ENCODE data around the gene YBX3. TPM values are rescaled to one million over a fixed set of nuclear protein-coding genes. Genes with fewer than 3 reads are reported as not detected.

Gene YBX3
- total and polyA plus RNA-seq, 8 donors = 158 to 585 (median 293) TPM

DNA sequence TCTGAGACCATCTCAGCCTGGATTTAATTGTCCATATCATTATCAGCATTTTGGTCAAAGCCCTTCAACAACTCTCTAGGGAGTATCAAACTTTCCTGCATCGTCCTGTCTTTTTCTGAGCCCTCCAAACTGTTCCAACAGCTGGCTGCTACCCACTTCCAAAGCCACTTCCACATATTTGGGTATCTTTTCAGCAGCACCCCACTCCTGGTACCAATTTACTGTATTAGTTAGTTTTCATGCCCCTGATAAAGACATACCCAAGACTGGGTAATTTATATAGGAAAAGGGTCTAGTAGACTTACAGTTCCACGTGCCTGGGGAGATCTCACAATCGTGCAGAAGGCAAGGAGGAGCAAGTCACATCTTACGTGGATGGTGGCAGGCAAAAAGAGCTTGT is 33.1 kb upstream of the YBX3 start:
- H3K4me3 ChIP-seq = no peak overlapping the region
- H3K4me1 ChIP-seq = no peaks in the 10 kb centered on the region
- DNase-seq = no peak
- no peaks in the 10 kb centered on the region for H3K36me3 ChIP-seq
- 79 to 88% (median 85%) methylated on average over 4 of the region's 4 CpGs for WGBS, 5 donors
- peaks cover 0 to 15% (median 5%) of the 10 kb centered on the region in 3 donors for H3K27me3 ChIP-seq
- no peak overlapping the region for H3K27ac ChIP-seq
- H3K9me3 ChIP-seq = peaks cover 7 to 20% (median 18%) of the 10 kb centered on the region in 4 donors
- intact Hi-C loops (cut with DNase I; ENCODE audit: low total_unique reads) = loop anchor here (10.0 kb wide), 1 partner anchor 141 kb away; the partner anchor contains the start of gene MAGOHB
- TF ChIP-seq, protein P1, sequence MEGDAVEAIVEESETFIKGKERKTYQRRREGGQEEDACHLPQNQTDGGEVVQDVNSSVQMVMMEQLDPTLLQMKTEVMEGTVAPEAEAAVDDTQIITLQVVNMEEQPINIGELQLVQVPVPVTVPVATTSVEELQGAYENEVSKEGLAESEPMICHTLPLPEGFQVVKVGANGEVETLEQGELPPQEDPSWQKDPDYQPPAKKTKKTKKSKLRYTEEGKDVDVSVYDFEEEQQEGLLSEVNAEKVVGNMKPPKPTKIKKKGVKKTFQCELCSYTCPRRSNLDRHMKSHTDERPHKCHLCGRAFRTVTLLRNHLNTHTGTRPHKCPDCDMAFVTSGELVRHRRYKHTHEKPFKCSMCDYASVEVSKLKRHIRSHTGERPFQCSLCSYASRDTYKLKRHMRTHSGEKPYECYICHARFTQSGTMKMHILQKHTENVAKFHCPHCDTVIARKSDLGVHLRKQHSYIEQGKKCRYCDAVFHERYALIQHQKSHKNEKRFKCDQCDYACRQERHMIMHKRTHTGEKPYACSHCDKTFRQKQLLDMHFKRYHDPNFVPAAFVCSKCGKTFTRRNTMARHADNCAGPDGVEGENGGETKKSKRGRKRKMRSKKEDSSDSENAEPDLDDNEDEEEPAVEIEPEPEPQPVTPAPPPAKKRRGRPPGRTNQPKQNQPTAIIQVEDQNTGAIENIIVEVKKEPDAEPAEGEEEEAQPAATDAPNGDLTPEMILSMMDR (IDR thresholded peaks at IDR 0.05) = no peak
- TF ChIP-seq POLR2AphosphoS5 (IDR thresholded peaks at IDR 0.05) = no peak
- no peak for TF ChIP-seq EP300 (IDR thresholded peaks at IDR 0.05)
- no peak for TF ChIP-seq POLR2A (IDR thresholded peaks at IDR 0.05)

DNA sequence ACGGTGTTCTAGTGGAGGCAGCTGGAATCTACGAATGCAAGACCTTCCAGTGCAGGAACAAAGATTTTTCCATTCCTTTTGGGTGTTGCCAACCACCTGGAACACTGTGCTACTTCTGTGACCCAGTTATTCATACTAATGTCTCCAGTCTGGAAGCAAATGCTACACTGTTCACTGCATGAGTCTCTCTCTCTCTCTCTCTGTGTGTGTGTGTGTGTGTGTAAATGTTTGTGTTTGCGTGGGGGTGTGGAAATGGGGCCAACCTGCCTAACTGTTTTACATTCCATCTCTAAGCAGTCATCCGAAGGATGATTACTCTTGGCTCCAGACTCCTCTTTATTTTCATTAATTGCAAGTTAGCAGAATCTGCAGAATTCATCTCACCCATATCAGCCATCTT is 29.9 kb upstream of the YBX3 start:
- peaks cover 0 to 17% (median 5%) of the 10 kb centered on the region in 3 donors for H3K27me3 ChIP-seq
- intact Hi-C loops (cut with DNase I; ENCODE audit: low total_unique reads) = loop anchor here (10.0 kb wide), 1 partner anchor 138 kb away; the partner anchor contains the start of gene MAGOHB
- TF ChIP-seq POLR2AphosphoS5 (IDR thresholded peaks at IDR 0.05) = no peak
- TF ChIP-seq EP300 (IDR thresholded peaks at IDR 0.05) = no peak
- no peak for TF ChIP-seq POLR2A (IDR thresholded peaks at IDR 0.05)
- TF ChIP-seq, protein P1 (IDR thresholded peaks at IDR 0.05) = no peak
- no peak overlapping the region for H3K4me3 ChIP-seq
- WGBS, 5 donors = 18 to 37% (median 35%) methylated on average over 4 of the region's 4 CpGs
- H3K9me3 ChIP-seq = peaks cover 7 to 20% (median 18%) of the 10 kb centered on the region in 4 donors
- peaks cover 0 to 10% (median 3%) of the 10 kb centered on the region in 4 donors for H3K4me1 ChIP-seq
- no peak for DNase-seq
- H3K36me3 ChIP-seq = no peaks in the 10 kb centered on the region
- no peak overlapping the region for H3K27ac ChIP-seq

DNA sequence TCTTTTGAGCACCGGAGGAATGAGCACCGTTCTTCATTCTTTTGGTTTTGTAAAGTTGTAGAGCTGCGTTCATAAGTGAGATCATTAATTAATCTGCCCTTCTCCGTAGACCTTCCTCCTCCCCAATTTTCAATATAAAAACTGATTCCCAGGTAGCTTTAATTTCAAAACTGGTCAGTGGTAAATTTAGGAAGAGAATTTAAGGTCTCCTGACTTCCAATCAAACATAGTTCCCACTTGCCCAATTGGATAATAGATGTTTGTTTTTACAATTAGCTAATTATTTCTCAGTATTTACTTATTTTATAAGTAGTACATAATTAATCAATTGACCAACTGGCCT is 27.2 kb upstream of the YBX3 start:
- DNase-seq = no peak
- 0 to 2% (median 1%) methylated on average over 4 of the region's 4 CpGs for WGBS, 5 donors
- TF ChIP-seq EP300 (IDR thresholded peaks at IDR 0.05) = no peak
- TF ChIP-seq, protein P1 (IDR thresholded peaks at IDR 0.05) = peak in 1 of 7 experiments; percentile 6
- TF ChIP-seq POLR2AphosphoS5 (IDR thresholded peaks at IDR 0.05) = no peak
- no peak for TF ChIP-seq POLR2A (IDR thresholded peaks at IDR 0.05)

DNA sequence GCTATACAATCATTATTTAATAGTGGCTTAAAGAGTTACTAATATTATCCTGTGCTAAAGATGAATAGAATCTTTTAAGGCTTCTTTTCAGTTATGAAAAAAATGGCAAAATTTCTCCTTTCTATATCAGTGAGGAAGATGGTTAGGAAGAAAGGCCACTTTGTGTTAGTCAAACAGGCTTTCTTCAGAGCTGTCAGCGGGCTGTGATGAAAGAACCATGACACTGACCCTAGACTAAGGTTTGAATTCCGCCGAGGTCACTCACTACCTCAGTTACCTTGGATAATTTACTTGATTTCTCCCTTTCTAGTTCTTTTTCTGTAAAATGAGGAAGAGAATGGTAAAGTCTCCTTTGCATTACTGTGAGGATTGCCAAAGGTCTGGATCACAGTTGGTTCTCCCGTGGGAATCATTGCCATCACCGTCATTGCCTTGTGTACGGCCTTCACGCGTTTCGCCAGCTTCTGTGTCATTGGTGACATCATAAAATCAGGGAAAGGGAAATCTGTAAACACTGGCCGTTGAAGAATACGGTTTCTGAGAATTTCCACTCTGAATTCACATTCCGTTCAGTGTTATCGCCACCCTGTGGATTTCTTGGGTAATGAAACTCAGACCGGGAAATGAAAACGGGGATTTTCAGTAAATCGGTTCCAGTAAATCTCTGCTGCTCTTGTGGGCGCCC is 26.7 kb upstream of the YBX3 start:
- H3K4me3 ChIP-seq = peak overlapping the region in 3 of 4 donors; percentile 22 to 31 (median 22)
- no peaks in the 10 kb centered on the region for H3K9me3 ChIP-seq
- intact Hi-C loops (cut with DNase I; ENCODE audit: low total_unique reads) = loop anchor here (10.0 kb wide), 1 partner anchor 135 kb away; the partner anchor contains the start of gene MAGOHB
- DNase-seq = peak; percentile 70 to 94
- H3K27me3 ChIP-seq = peaks cover 0 to 12% (median 0%) of the 10 kb centered on the region in 3 donors
- H3K36me3 ChIP-seq = no peaks in the 10 kb centered on the region
- peaks cover 0 to 10% (median 3%) of the 10 kb centered on the region in 4 donors for H3K4me1 ChIP-seq
- peak overlapping the region in 4 of 5 donors; percentile 3 to 77 (median 40) for H3K27ac ChIP-seq
- 7 to 8% (median 8%) methylated on average over 17 of the region's 17 CpGs for WGBS, 5 donors
- TF ChIP-seq EP300 (IDR thresholded peaks at IDR 0.05) (peak; percentile 71), POLR2AphosphoS5 (IDR thresholded peaks at IDR 0.05) (peak; percentile 54 to 91 (median 71)), POLR2A (IDR thresholded peaks at IDR 0.05) (no peak)
- TF ChIP-seq, protein P1 (IDR thresholded peaks at IDR 0.05) = peak in 6 of 7 experiments; percentile 80 to 98 (median 88)

More for the DNA sequence above, 27.2 kb upstream of the YBX3 start:
- H3K4me3 ChIP-seq = peak overlapping the region in 1 of 4 donors; percentile 31
- peak overlapping the region in 1 of 5 donors; percentile 77 for H3K27ac ChIP-seq
- H3K27me3 ChIP-seq = peaks cover 0 to 17% (median 2%) of the 10 kb centered on the region in 3 donors
- intact Hi-C loops (cut with DNase I; ENCODE audit: low total_unique reads) = loop anchor here (10.0 kb wide), 1 partner anchor 136 kb away; the partner anchor contains the start of gene MAGOHB
- no peaks in the 10 kb centered on the region for H3K36me3 ChIP-seq
- H3K4me1 ChIP-seq = peaks cover 0 to 10% (median 3%) of the 10 kb centered on the region in 4 donors
- H3K9me3 ChIP-seq = peaks cover 0 to 5% (median 3%) of the 10 kb centered on the region in 4 donors
